ENCODE data around the gene SYNPO. TPM values are rescaled to one million over a fixed set of nuclear protein-coding genes. Genes with fewer than 3 reads are reported as not detected.

The SYNPO gene
- total RNA-seq, 1 donor from 2014 or later: 1.4 TPM

GRCh38 chr5:150658121-150658520, 17.7 kb downstream of the SYNPO start:
- TF ChIP-seq CTCF (conservative IDR thresholded peaks at IDR 0.05; ENCODE audit: low read depth, low read length): no peak
- no peak overlapping the region for H3K4me3 ChIP-seq (ENCODE audit: low read depth, low read length)
- no peak for DNase-seq (ENCODE audit: low read depth)

- no peak for DNase-seq (ENCODE audit: low read depth)
- TF ChIP-seq CTCF (conservative IDR thresholded peaks at IDR 0.05; ENCODE audit: low read depth, low read length): no peak
- H3K4me3 ChIP-seq (ENCODE audit: low read depth, low read length): no peak overlapping the region
Observed at GRCh38 chr5:150658699-150659265, 18.3 kb downstream of the SYNPO start.

- DNase-seq (ENCODE audit: low read depth): no peak
- no peak for TF ChIP-seq CTCF (conservative IDR thresholded peaks at IDR 0.05; ENCODE audit: low read depth, low read length)
- no peak overlapping the region for H3K4me3 ChIP-seq (ENCODE audit: low read depth, low read length)
Observed at GRCh38 chr5:150659360-150660107, 19.1 kb downstream of the SYNPO start.

GRCh38 chr5:150660108-150660831, 19.8 kb downstream of the SYNPO start:
- no peak for DNase-seq (ENCODE audit: low read depth)
- no peak overlapping the region for H3K4me3 ChIP-seq (ENCODE audit: low read depth, low read length)
- TF ChIP-seq CTCF (conservative IDR thresholded peaks at IDR 0.05; ENCODE audit: low read depth, low read length): no peak

- DNase-seq (ENCODE audit: low read depth): no peak
- H3K4me3 ChIP-seq (ENCODE audit: low read depth, low read length): no peak within 1 kb of the TSS
- TF ChIP-seq CTCF (conservative IDR thresholded peaks at IDR 0.05; ENCODE audit: low read depth, low read length): no peak
Observed at GRCh38 chr5:150661086-150661485, 20.6 kb downstream of the SYNPO start, which contains the start of gene MYOZ3. Gene MYOZ3, plus strand, starts transcription at chr5:150661251. Its CDS starts 1,691 bp downstream, at chr5:150662942.

GRCh38 chr5:150661821-150662596, 21.5 kb downstream of the SYNPO start:
- TF ChIP-seq CTCF (conservative IDR thresholded peaks at IDR 0.05; ENCODE audit: low read depth, low read length): no peak
- H3K4me3 ChIP-seq (ENCODE audit: low read depth, low read length): no peak overlapping the region
- DNase-seq (ENCODE audit: low read depth): no peak
